IPS-20b (cell line): ENCODE measurements around the gene ARFIP1.

ENCODE experiments used
- H3K27ac ChIP-seq: one replicate; pipeline ENCODE4 v1.5.1; 2013; ENCODE audit warnings: low read length
- H3K27me3 ChIP-seq: 2 replicates; pipeline ENCODE4 v1.6.1; 2013; ENCODE audit warnings: mild to moderate bottlenecking, low read length, inconsistent platforms; ENCODE audit not compliant: insufficient read depth
- H3K36me3 ChIP-seq: 2 replicates; pipeline ENCODE4 v1.6.1; 2013; ENCODE audit warnings: low read depth, mild to moderate bottlenecking, inconsistent platforms, low read length, moderate library complexity; ENCODE audit not compliant: insufficient read depth
- H3K4me1 ChIP-seq: 2 replicates; pipeline ENCODE4 v1.6.1; 2013; ENCODE audit warnings: mild to moderate bottlenecking, control low read depth, inconsistent platforms, low read length, moderate library complexity; ENCODE audit not compliant: insufficient read depth
- H3K4me3 ChIP-seq: 2 replicates; pipeline ENCODE4 v1.5.1; 2013; ENCODE audit warnings: mild to moderate bottlenecking, low read length, inconsistent platforms
- H3K9ac ChIP-seq: 2 replicates; pipeline ENCODE4 v1.6.1; 2013; ENCODE audit warnings: low read depth, mild to moderate bottlenecking, inconsistent platforms, low read length, moderate library complexity
- H3K9me3 ChIP-seq: 2 replicates; pipeline ENCODE4 v1.6.1; 2013; ENCODE audit warnings: mild to moderate bottlenecking, low read depth, low read length, inconsistent platforms; ENCODE audit not compliant: insufficient read depth

Gene ARFIP1

DNA sequence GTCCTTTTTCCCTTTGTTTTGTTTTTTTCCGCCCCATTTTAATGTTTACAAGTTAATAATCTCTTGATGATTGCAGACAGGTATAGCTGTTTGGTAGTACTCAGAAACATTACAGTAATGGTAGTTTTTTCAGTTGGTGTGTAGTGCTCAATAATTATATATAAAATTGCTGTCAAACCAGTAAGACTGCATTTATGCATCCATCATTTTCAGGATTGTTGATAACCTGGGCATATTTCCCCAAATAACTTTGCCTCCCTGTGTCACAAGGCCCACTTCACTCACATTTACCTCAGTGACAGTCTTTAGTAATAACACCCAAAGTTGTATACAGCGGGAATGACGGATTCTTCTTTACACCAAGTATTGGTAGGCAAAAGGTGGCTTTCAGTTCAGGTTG, 16.1 kb downstream of the ARFIP1 start:
- Histone ChIP-seq H3K27ac (no peak overlapping the region), H3K4me3 (no peak overlapping the region), H3K4me1 (peaks cover 14% of the 10 kb centered on the region; the same call in 1 of the 2 replicates), H3K9me3 (no peaks in the 10 kb centered on the region), H3K27me3 (no peaks in the 10 kb centered on the region), H3K9ac (no peak overlapping the region), H3K36me3 (no peaks in the 10 kb centered on the region)

DNA sequence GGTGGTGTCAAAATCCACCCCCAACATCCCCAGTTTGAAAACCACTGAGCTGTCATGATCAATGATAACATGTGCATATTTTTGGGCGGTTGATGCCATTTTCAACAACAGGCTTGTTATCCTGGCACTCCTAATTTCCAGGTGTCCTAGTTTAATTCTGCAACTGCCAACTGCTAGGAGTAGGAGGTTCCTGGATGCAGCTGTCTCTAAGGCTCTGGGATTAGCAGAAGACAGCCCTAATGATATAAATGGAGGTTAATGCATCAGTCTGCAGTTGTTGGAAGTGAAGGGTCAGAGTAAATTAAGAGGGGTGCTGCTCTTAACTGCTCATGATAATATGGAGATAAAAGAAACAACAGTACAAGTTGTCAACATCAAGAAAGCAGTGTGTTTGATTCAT, 23.8 kb downstream of the ARFIP1 start:
- no peak overlapping the region for H3K9ac ChIP-seq
- H3K4me1 ChIP-seq, result peaks cover 13% of the 10 kb centered on the region; the same call in 1 of the 2 replicates
- H3K4me3 ChIP-seq, result no peak overlapping the region
- H3K27me3 ChIP-seq, result no peaks in the 10 kb centered on the region
- no peaks in the 10 kb centered on the region; the same call in 1 of the 2 replicates for H3K9me3 ChIP-seq
- H3K27ac ChIP-seq, result no peak overlapping the region
- H3K36me3 ChIP-seq, result no peaks in the 10 kb centered on the region

DNA sequence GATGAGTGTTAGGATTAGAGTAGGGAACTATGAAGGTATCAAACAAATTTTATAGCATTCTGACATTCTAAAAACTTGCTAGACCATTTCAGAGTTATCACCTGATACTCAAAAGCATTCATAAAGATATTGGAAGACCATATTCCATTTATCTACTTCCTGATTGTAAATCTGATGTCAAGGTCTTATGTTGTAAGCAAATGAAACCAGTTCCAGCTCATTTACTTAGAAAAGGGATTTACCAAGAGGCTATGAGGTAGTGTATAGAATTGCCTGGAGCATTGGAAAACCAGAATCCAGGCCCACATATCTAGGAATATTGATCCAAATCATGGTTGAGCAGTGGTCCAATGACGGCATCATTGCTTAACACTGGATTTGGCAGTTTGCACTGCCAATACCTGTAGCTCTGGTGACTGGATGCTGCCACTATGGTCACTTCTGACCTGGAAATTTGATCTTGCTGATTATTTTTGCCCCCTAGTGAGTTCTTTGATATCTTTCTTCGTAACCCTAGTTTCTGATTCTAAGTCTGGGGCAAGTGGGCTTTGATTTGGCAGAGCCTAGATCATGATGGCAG, 25.4 kb downstream of the ARFIP1 start:
- Histone ChIP-seq H3K4me1 (peaks cover 11% of the 10 kb centered on the region; the same call in 1 of the 2 replicates), H3K27me3 (no peaks in the 10 kb centered on the region), H3K9ac (no peak overlapping the region), H3K4me3 (no peak overlapping the region), H3K9me3 (no peaks in the 10 kb centered on the region; the same call in 1 of the 2 replicates), H3K36me3 (no peaks in the 10 kb centered on the region), H3K27ac (no peak overlapping the region)

DNA sequence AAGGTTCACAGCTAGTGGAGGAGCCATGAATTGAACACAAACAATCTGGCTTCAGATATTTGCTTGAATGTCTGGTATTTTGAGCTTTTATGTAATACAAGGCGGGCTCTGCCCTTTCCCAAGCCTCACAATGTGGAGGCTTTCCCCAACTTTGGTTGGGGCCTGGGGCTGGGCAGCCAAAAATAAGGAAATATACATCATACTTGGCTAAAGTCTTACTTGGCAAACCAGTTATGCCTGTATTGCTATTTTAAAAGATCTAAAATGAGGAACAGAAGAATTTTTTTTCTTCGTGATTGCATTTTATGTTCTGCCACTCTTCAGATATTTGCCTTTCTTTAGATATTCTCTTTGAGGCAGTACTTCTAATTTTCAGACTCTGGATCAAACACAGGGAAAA, 26.1 kb downstream of the ARFIP1 start:
- no peaks in the 10 kb centered on the region; the same call in 1 of the 2 replicates for H3K9me3 ChIP-seq
- no peak overlapping the region for H3K9ac ChIP-seq
- H3K27me3 ChIP-seq, result no peaks in the 10 kb centered on the region
- no peak overlapping the region for H3K27ac ChIP-seq
- no peak overlapping the region for H3K4me3 ChIP-seq
- H3K36me3 ChIP-seq, result no peaks in the 10 kb centered on the region
- H3K4me1 ChIP-seq, result peaks cover 11% of the 10 kb centered on the region; the same call in 1 of the 2 replicates

DNA sequence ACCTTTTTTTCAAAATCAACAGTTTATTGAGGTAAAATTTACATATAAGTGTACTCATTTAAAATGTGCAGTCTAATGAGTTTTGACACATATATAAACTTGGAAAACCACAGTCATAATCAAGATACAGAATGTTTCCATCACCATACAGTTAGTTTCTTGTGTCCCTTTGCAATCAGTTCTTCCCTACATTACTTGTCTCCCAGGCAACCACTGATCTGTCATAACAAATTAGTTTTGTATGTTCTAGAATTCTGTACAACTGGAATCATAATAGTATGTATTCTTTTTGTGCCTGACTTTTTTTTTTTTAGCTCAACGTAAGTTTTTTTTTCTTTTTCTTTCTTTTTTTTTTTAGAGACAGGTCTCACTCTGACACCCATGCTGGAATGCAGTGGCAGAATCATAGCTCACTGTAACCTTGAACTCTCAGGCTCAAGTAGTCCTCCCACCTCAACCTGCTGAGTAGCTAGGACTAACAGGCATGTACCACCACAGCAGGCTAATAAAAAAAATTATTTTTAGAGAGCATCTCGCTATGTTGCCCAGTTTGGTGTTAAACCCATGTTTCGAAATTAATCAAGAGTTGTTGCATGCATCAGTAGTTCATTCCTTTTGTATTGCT, 26.9 kb downstream of the ARFIP1 start:
- no peaks in the 10 kb centered on the region for H3K27me3 ChIP-seq
- peaks cover 11% of the 10 kb centered on the region; the same call in 1 of the 2 replicates for H3K4me1 ChIP-seq
- H3K36me3 ChIP-seq, result no peaks in the 10 kb centered on the region
- no peak overlapping the region for H3K27ac ChIP-seq
- H3K9me3 ChIP-seq, result no peaks in the 10 kb centered on the region; the same call in 1 of the 2 replicates
- H3K9ac ChIP-seq, result no peak overlapping the region
- H3K4me3 ChIP-seq, result no peak overlapping the region

DNA sequence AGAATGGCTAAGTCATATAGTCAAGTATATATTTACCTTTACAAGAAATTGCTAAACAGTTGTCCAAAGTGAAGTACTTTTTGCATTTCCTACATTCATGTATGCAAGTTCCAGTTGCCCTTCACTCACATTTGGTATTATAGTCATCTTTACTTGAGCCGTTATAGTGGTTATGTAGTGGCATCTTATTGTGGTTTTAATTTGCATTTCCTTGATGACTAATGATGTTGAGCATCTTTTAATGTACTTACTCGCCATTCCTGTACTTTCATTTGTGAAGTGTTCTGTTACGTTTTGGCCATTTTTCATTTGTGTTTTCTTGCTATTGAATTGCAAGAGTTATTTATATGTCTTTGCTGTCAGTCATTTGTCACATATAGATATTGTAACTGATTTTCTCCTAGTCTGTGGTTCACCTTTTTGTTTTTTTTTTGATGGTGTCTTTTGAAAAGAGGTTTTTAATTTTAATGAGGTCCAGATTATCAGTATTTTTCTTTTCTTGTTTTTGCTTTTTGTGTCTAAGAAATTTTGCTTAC, 27.6 kb downstream of the ARFIP1 start:
- Histone ChIP-seq H3K27ac (no peak overlapping the region), H3K4me1 (peaks cover 11% of the 10 kb centered on the region; the same call in 1 of the 2 replicates), H3K9me3 (no peaks in the 10 kb centered on the region; the same call in 1 of the 2 replicates), H3K9ac (no peak overlapping the region), H3K4me3 (no peak overlapping the region), H3K36me3 (no peaks in the 10 kb centered on the region), H3K27me3 (no peaks in the 10 kb centered on the region)

DNA sequence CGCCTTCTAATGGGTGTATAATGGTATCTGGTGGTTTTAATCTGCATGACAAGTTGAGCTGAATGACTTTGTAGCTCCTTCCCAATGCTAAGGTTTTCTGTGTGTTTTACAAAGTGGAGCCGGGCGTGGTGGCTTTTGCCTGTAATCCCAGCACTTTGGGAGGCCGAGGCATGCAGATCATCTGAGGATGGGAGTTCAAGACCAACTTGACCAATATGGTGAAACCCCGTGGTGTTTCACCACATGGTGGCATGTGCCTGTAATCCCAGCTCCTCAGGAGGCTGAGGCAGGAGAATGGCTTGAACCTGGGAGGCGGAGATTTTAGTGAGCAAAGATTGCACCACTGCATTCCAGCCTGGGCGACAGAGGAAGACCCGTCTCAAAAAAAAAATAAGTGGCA, 28.9 kb downstream of the ARFIP1 start:
- no peaks in the 10 kb centered on the region; the same call in 1 of the 2 replicates for H3K9me3 ChIP-seq

DNA sequence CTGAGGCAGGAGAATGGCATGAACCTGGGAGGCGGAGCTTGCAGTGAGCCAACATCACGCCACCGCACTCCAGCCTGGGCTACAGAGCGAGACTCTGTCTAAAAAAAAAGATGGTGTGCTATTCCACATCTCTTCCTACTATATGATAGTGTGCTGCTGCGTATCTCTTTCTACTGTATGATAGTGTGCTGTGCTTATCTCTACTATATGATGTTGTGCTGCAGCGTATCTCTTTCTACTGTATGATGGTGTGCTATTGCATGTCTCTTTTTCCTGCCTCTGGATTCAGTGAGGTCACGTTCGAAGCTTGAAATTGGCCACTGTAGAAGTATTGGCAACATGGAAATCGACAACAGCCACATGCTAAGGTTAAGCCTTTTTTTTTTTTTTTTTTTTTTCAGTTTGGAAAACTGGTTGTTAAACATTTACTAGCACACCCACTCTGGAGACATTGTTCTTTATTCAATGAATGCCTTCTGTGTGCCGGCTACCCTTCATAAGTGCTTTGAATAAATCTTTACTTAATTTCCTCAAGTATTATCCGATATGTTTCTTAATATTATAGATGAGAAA, 31.0 kb downstream of the ARFIP1 start:
- no peak overlapping the region for H3K9ac ChIP-seq
- H3K4me1 ChIP-seq, result peaks cover 7% of the 10 kb centered on the region; the same call in 1 of the 2 replicates
- H3K4me3 ChIP-seq, result no peak overlapping the region
- H3K27me3 ChIP-seq, result no peaks in the 10 kb centered on the region
- H3K27ac ChIP-seq, result no peak overlapping the region
- no peaks in the 10 kb centered on the region; the same call in 1 of the 2 replicates for H3K9me3 ChIP-seq
- no peaks in the 10 kb centered on the region for H3K36me3 ChIP-seq

More for the DNA sequence above, 28.9 kb downstream of the ARFIP1 start:
- Histone ChIP-seq H3K27ac (no peak overlapping the region), H3K4me1 (peaks cover 7% of the 10 kb centered on the region; the same call in 1 of the 2 replicates), H3K9ac (no peak overlapping the region), H3K36me3 (no peaks in the 10 kb centered on the region), H3K27me3 (no peaks in the 10 kb centered on the region), H3K4me3 (peak overlapping the region; percentile 16; the same call in 1 of the 2 replicates)

DNA sequence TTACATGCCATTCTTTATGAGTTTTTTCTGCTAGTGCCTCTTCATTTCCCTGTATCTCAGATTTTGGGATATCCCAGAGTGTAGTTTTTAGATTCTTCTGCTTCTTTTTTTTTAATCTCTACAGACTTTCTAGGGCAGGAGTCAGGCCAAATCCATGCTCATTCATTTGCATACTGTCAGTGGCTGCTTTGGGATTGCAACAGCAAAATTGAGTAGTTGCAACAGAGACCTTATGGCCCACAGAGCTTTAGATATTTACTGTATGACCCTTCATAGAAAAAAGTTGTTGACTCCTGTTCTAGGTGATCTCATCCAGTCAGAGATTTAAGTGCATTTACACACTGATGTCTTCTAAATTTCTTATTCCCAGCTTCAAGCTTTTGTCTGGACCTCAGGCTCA, 35.3 kb downstream of the ARFIP1 start:
- Histone ChIP-seq H3K9me3 (no peaks in the 10 kb centered on the region; the same call in 1 of the 2 replicates), H3K27ac (no peak overlapping the region), H3K36me3 (0 out of 2 replicates have a peak, but pooled peaks cover 3% of the 10 kb centered on the region), H3K4me3 (no peak overlapping the region), H3K4me1 (no peaks in the 10 kb centered on the region), H3K9ac (no peak overlapping the region), H3K27me3 (no peaks in the 10 kb centered on the region)

DNA sequence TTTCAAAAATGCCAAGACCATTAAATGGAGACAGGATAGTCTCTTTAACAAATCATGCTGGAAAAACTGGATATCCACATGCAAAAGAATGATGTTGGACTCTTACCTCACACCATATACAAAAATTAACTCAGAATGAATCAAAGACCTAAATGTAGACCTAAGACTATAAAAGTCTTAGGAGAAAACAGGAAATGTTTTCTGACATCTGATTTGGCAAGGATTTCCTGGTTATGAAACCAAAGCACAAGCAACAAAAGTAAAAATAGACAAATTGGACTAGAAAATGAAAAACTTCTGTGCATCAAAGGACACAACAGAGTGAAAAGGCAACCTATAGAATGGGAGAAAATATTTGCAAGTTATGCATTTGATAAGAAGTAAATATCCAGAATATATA, 37.6 kb downstream of the ARFIP1 start:
- H3K4me3 ChIP-seq, result no peak overlapping the region
- H3K4me1 ChIP-seq, result no peaks in the 10 kb centered on the region
- no peak overlapping the region for H3K27ac ChIP-seq
- H3K27me3 ChIP-seq, result no peaks in the 10 kb centered on the region
- no peak overlapping the region for H3K9ac ChIP-seq
- no peaks in the 10 kb centered on the region; the same call in 1 of the 2 replicates for H3K9me3 ChIP-seq
- H3K36me3 ChIP-seq, result 0 out of 2 replicates have a peak, but pooled peaks cover 3% of the 10 kb centered on the region

DNA sequence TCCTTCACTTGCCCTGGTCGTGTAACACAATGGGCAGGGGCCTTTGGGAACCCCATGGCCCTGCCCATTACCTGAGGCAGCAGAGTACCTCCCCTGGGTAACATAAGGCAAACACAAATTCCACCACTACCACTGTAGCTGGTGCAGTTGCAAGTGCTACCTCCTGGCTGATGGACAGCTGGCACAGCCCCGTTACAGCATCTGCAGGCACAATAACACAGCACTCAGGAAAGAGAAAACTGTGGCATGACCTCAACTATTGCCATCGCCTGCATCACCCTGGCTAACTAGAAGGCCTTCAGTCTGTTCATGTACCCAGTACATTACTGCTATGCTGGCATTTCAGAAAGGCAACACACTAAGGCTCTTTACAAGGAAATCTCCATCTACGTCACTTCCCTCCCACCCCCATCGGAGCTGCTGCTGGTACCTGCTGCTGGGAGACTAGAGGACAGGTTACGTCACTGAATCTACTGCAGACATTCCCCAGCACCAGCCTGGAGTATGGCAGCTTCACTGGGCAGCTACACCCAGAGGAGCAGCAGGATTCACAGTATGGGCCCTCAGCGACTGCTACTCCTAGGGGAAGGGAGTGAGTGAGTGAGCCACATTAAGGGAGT, 39.4 kb downstream of the ARFIP1 start:
- no peaks in the 10 kb centered on the region for H3K27me3 ChIP-seq
- H3K4me1 ChIP-seq, result no peaks in the 10 kb centered on the region
- no peaks in the 10 kb centered on the region; the same call in 1 of the 2 replicates for H3K9me3 ChIP-seq
- no peak overlapping the region for H3K9ac ChIP-seq
- no peak overlapping the region for H3K4me3 ChIP-seq
- H3K36me3 ChIP-seq, result 0 out of 2 replicates have a peak, but pooled peaks cover 3% of the 10 kb centered on the region
- H3K27ac ChIP-seq, result no peak overlapping the region
